Measurements from ENCODE around the gene APAF1.

APAF1 gene

DNA sequence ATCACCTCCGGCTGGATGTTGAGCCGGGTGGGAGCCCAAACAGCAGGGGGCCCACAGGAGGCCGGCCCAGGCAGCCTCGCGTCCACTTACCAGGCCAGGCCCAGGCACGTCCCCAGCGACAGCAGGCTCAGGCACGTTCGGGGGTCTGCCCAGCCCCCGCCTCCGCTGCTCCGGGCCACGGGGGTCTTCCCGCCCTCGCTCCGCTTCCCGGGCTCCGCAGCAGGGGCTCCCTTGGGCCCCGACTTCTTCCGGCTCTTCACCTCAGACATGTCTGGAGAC, 718 bp upstream of the APAF1 start:
- Histone ChIP-seq H3K4me1 (ENCODE audit: control insufficient read depth, insufficient read depth, low read depth, low read length) (peaks cover 3% of the 10 kb centered on the region), H3K9ac (ENCODE audit: low read length) (peak overlapping the region; percentile 95), H4K8ac (ENCODE audit: low read length) (peak overlapping the region; percentile 38), H2BK12ac (ENCODE audit: low read length in 2 of 2) (peak overlapping the region in 1 of 2 experiments; percentile 31), H2BK120ac (ENCODE audit: low read depth, low read length) (peak overlapping the region; percentile 76), H3K4me3 (ENCODE audit: insufficient read depth in 1 of 2, low read depth in 1 of 2, low read length in 2 of 2) (peak overlapping the region; percentile 92 to 98), H3K4me2 (ENCODE audit: low read length, poor library complexity, severe bottlenecking) (peak overlapping the region; percentile 49), H3K18ac (ENCODE audit: low read depth in 1 of 2, low read length in 2 of 2) (peak overlapping the region; percentile 14 to 95), H3K4ac (ENCODE audit: low read depth in 1 of 2, low read length in 2 of 2) (peak overlapping the region; percentile 19 to 94), H3K9me3 (ENCODE audit: control insufficient read depth, low read length) (no peaks in the 10 kb centered on the region), H3K27me3 (ENCODE audit: control insufficient read depth in 1 of 2, insufficient read depth in 1 of 2, low read length in 2 of 2) (no peaks in the 10 kb centered on the region), H3K23ac (ENCODE audit: low read length in 2 of 2) (peak overlapping the region in 1 of 2 experiments; percentile 72), H2BK15ac (ENCODE audit: low read depth, poor library complexity, severe bottlenecking) (peak overlapping the region; percentile 9), H3K36me3 (ENCODE audit: control insufficient read depth in 1 of 2, insufficient read depth in 2 of 2, low read depth in 1 of 2, low read length in 2 of 2) (peaks cover 0 to 12% of the 10 kb centered on the region in 2 experiments), H2AFZ (ENCODE audit: low read depth, low read length) (peak overlapping the region; percentile 51), H3K14ac (ENCODE audit: low read length in 2 of 2) (peak overlapping the region in 1 of 2 experiments; percentile 98), H3K27ac (ENCODE audit: low read length, poor library complexity, severe bottlenecking) (peak overlapping the region; percentile 90), H2BK5ac (ENCODE audit: low read depth, low read length, poor library complexity, severe bottlenecking) (peak overlapping the region; percentile 92), H3K79me1 (replicated peaks; ENCODE audit: low read length, poor library complexity, severe bottlenecking) (peaks cover 1% of the 10 kb centered on the region), H2AK5ac (ENCODE audit: low read length, severe bottlenecking) (no peak overlapping the region), H4K91ac (ENCODE audit: low read length) (peak overlapping the region; percentile 35)
- no peak for DNase-seq
- under 1% methylated on average over 20 of the region's 20 CpGs for WGBS

GRCh38 chr12:98645572-98646067, 530 bp downstream of the APAF1 start:
- Histone ChIP-seq H3K4me2 (ENCODE audit: low read length, poor library complexity, severe bottlenecking) (peak overlapping the region; percentile 86), H2BK5ac (ENCODE audit: low read depth, low read length, poor library complexity, severe bottlenecking) (peak overlapping the region; percentile 48), H3K23ac (ENCODE audit: low read length in 2 of 2) (peak overlapping the region in 1 of 2 experiments; percentile 89), H2BK120ac (ENCODE audit: low read depth, low read length) (no peak overlapping the region), H3K27ac (ENCODE audit: low read length, poor library complexity, severe bottlenecking) (peak overlapping the region; percentile 51), H2AFZ (ENCODE audit: low read depth, low read length) (peak overlapping the region; percentile 96), H3K79me1 (replicated peaks; ENCODE audit: low read length, poor library complexity, severe bottlenecking) (peaks cover 5% of the 10 kb centered on the region), H4K91ac (ENCODE audit: low read length) (no peak overlapping the region), H2BK15ac (ENCODE audit: low read depth, poor library complexity, severe bottlenecking) (no peak overlapping the region), H2AK5ac (ENCODE audit: low read length, severe bottlenecking) (no peak overlapping the region), H3K9ac (ENCODE audit: low read length) (peak overlapping the region; percentile 95), H2BK12ac (ENCODE audit: low read length in 2 of 2) (no peak overlapping the region), H3K18ac (ENCODE audit: low read depth in 1 of 2, low read length in 2 of 2) (peak overlapping the region; percentile 34 to 80), H3K4ac (ENCODE audit: low read depth in 1 of 2, low read length in 2 of 2) (peak overlapping the region; percentile 24 to 89), H3K4me3 (ENCODE audit: insufficient read depth in 1 of 2, low read depth in 1 of 2, low read length in 2 of 2) (peak overlapping the region; percentile 92 to 98), H4K8ac (ENCODE audit: low read length) (no peak overlapping the region), H3K9me3 (ENCODE audit: control insufficient read depth, low read length) (no peaks in the 10 kb centered on the region), H3K27me3 (ENCODE audit: control insufficient read depth in 1 of 2, insufficient read depth in 1 of 2, low read length in 2 of 2) (no peaks in the 10 kb centered on the region), H3K36me3 (ENCODE audit: control insufficient read depth in 1 of 2, insufficient read depth in 2 of 2, low read depth in 1 of 2, low read length in 2 of 2) (peaks cover 7 to 24% of the 10 kb centered on the region in 2 experiments), H3K4me1 (ENCODE audit: control insufficient read depth, insufficient read depth, low read depth, low read length) (peaks cover 3% of the 10 kb centered on the region), H3K14ac (ENCODE audit: low read length in 2 of 2) (peak overlapping the region in 1 of 2 experiments; percentile 96)
- under 1% methylated on average over 24 of the region's 24 CpGs for WGBS
- DNase-seq: peak; percentile 35

DNA sequence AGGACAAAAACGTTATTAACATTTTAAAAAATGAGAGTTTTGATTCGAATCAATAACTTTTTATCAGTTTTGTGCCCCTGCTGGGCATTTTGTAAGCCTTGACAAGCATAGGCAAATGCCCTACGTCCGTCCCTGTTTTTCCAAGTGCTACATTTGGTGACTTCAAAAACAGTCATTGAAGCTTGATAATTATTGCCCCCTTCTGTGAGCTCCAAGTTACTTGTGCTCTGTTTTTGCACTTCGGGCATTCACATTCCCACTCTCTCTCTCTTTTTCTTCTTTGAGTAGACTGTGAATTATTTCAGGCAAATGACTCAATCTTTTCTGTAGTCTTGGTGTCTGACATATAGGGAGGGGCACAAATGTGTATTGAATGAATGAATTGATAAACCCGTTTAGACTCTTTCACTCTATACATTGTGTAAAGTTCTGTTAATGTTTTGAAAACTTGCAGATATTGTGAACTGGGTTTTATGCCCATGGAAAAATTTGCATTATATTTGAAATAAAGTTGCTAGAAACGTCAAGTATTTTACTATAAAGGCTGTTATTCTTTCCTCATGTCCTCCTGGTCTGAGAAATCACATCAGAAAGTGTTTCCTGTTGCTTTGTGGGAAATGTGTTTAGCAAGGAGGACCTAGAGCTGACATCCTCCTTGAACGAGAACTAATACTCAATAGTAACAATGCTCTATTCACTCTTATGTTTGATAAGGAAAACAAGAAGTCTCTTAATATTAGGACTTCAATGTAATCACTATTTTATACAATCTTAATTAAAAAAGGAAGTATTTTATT, 1.4 kb downstream of the APAF1 start:
- Histone ChIP-seq H3K4me2 (ENCODE audit: low read length, poor library complexity, severe bottlenecking) (peak overlapping the region; percentile 71), H4K91ac (ENCODE audit: low read length) (no peak overlapping the region), H3K27me3 (ENCODE audit: control insufficient read depth in 1 of 2, insufficient read depth in 1 of 2, low read length in 2 of 2) (no peaks in the 10 kb centered on the region), H3K9ac (ENCODE audit: low read length) (peak overlapping the region; percentile 95), H2BK120ac (ENCODE audit: low read depth, low read length) (no peak overlapping the region), H3K4me3 (ENCODE audit: insufficient read depth in 1 of 2, low read depth in 1 of 2, low read length in 2 of 2) (peak overlapping the region in 1 of 2 experiments; percentile 92), H4K8ac (ENCODE audit: low read length) (no peak overlapping the region), H3K36me3 (ENCODE audit: control insufficient read depth in 1 of 2, insufficient read depth in 2 of 2, low read depth in 1 of 2, low read length in 2 of 2) (peaks cover 7 to 33% of the 10 kb centered on the region in 2 experiments), H3K27ac (ENCODE audit: low read length, poor library complexity, severe bottlenecking) (no peak overlapping the region), H3K4ac (ENCODE audit: low read depth in 1 of 2, low read length in 2 of 2) (no peak overlapping the region), H3K18ac (ENCODE audit: low read depth in 1 of 2, low read length in 2 of 2) (no peak overlapping the region), H3K9me3 (ENCODE audit: control insufficient read depth, low read length) (no peaks in the 10 kb centered on the region), H3K14ac (ENCODE audit: low read length in 2 of 2) (no peak overlapping the region), H2BK5ac (ENCODE audit: low read depth, low read length, poor library complexity, severe bottlenecking) (no peak overlapping the region), H2AK5ac (ENCODE audit: low read length, severe bottlenecking) (no peak overlapping the region), H2AFZ (ENCODE audit: low read depth, low read length) (no peak overlapping the region), H3K23ac (ENCODE audit: low read length in 2 of 2) (no peak overlapping the region), H3K79me1 (replicated peaks; ENCODE audit: low read length, poor library complexity, severe bottlenecking) (peaks cover 5% of the 10 kb centered on the region), H2BK15ac (ENCODE audit: low read depth, poor library complexity, severe bottlenecking) (no peak overlapping the region), H3K4me1 (ENCODE audit: control insufficient read depth, insufficient read depth, low read depth, low read length) (peaks cover 3% of the 10 kb centered on the region), H2BK12ac (ENCODE audit: low read length in 2 of 2) (no peak overlapping the region)
- 11% methylated on average over 5 of the region's 8 CpGs for WGBS
- DNase-seq: peak; percentile 57

GRCh38 chr12:98651328-98651727, 6.2 kb downstream of the APAF1 start:
- H3K36me3 ChIP-seq (ENCODE audit: control insufficient read depth in 1 of 2, insufficient read depth in 2 of 2, low read depth in 1 of 2, low read length in 2 of 2): peaks cover 19 to 45% of the 10 kb centered on the region in 2 experiments
- no peaks in the 10 kb centered on the region for H3K9me3 ChIP-seq (ENCODE audit: control insufficient read depth, low read length)
- H2BK5ac ChIP-seq (ENCODE audit: low read depth, low read length, poor library complexity, severe bottlenecking): no peak overlapping the region
- no peak overlapping the region for H3K4me2 ChIP-seq (ENCODE audit: low read length, poor library complexity, severe bottlenecking)
- H4K8ac ChIP-seq (ENCODE audit: low read length): no peak overlapping the region
- no peak overlapping the region for H3K14ac ChIP-seq (ENCODE audit: low read length in 2 of 2)
- no peaks in the 10 kb centered on the region for H3K27me3 ChIP-seq (ENCODE audit: control insufficient read depth in 1 of 2, insufficient read depth in 1 of 2, low read length in 2 of 2)
- no peak overlapping the region for H4K91ac ChIP-seq (ENCODE audit: low read length)
- no peak overlapping the region for H2AFZ ChIP-seq (ENCODE audit: low read depth, low read length)
- H3K27ac ChIP-seq (ENCODE audit: low read length, poor library complexity, severe bottlenecking): no peak overlapping the region
- no peak overlapping the region for H3K4ac ChIP-seq (ENCODE audit: low read depth in 1 of 2, low read length in 2 of 2)
- no peak overlapping the region for H3K23ac ChIP-seq (ENCODE audit: low read length in 2 of 2)
- H2BK12ac ChIP-seq (ENCODE audit: low read length in 2 of 2): no peak overlapping the region
- H3K18ac ChIP-seq (ENCODE audit: low read depth in 1 of 2, low read length in 2 of 2): no peak overlapping the region
- H2AK5ac ChIP-seq (ENCODE audit: low read length, severe bottlenecking): no peak overlapping the region
- peaks cover 12% of the 10 kb centered on the region for H3K79me1 ChIP-seq (replicated peaks; ENCODE audit: low read length, poor library complexity, severe bottlenecking)
- H2BK120ac ChIP-seq (ENCODE audit: low read depth, low read length): no peak overlapping the region
- DNase-seq: no peak
- H3K9ac ChIP-seq (ENCODE audit: low read length): peak overlapping the region; percentile 33
- no peaks in the 10 kb centered on the region for H3K4me1 ChIP-seq (ENCODE audit: control insufficient read depth, insufficient read depth, low read depth, low read length)
- H2BK15ac ChIP-seq (ENCODE audit: low read depth, poor library complexity, severe bottlenecking): no peak overlapping the region
- no peak overlapping the region for H3K4me3 ChIP-seq (ENCODE audit: insufficient read depth in 1 of 2, low read depth in 1 of 2, low read length in 2 of 2)

Data from mesenchymal stem cell (in vitro differentiated cells and primary cell).